ENCODE results near the gene PDE3B.

- TF ChIP-seq, protein P1, sequence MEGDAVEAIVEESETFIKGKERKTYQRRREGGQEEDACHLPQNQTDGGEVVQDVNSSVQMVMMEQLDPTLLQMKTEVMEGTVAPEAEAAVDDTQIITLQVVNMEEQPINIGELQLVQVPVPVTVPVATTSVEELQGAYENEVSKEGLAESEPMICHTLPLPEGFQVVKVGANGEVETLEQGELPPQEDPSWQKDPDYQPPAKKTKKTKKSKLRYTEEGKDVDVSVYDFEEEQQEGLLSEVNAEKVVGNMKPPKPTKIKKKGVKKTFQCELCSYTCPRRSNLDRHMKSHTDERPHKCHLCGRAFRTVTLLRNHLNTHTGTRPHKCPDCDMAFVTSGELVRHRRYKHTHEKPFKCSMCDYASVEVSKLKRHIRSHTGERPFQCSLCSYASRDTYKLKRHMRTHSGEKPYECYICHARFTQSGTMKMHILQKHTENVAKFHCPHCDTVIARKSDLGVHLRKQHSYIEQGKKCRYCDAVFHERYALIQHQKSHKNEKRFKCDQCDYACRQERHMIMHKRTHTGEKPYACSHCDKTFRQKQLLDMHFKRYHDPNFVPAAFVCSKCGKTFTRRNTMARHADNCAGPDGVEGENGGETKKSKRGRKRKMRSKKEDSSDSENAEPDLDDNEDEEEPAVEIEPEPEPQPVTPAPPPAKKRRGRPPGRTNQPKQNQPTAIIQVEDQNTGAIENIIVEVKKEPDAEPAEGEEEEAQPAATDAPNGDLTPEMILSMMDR (IDR thresholded peaks at IDR 0.05), result no peak
- TF ChIP-seq POLR2A (IDR thresholded peaks at IDR 0.05), result no peak
These were observed 169.9 kb downstream of the PDE3B start for GRCh38 chr11:14813516-14813915.

All from testis (tissue), 2 donors.